ENCODE measurements around the gene COMMD7. TPM values are rescaled to one million over a fixed set of nuclear protein-coding genes. Genes with fewer than 3 reads are reported as not detected.
A peak's percentile ranks its signal among the peaks of the same experiment; 100 is the strongest.

COMMD7 gene
- total and polyA plus RNA-seq, 2 of the 4 experiments (the other 2 are of a cell fraction) = 51.8 to 67.5 TPM

- Histone ChIP-seq H2AK9ac (replicated peaks; ENCODE audit: low read depth, low read length, poor library complexity) (no peak overlapping the region), H4K20me1 (ENCODE audit: insufficient read depth, low read length) (peaks cover 3% of the 10 kb centered on the region; the same call in 1 of the 2 replicates), H3K18ac (ENCODE audit: low read depth, low read length) (no peak overlapping the region), H3K9ac (ENCODE audit: low read depth, low read length) (no peak overlapping the region), H3K56ac (ENCODE audit: extremely low read depth, insufficient read depth, low read length) (no peak overlapping the region), H2AK5ac (ENCODE audit: low read depth, low read length) (no peak overlapping the region), H4K5ac (ENCODE audit: low read depth, low read length) (no peak overlapping the region), H3K4me2 (ENCODE audit: low read depth, low read length) (no peak overlapping the region), H2BK20ac (ENCODE audit: low read depth, low read length) (no peak overlapping the region), H3K23ac (ENCODE audit: low read depth, low read length) (no peak overlapping the region), H3K9me3 (ENCODE audit: control insufficient read depth, insufficient read depth, low read length) (no peaks in the 10 kb centered on the region), H3K4ac (ENCODE audit: low read depth, low read length) (no peak overlapping the region), H2BK5ac (ENCODE audit: low read depth, low read length, poor library complexity, severe bottlenecking) (no peak overlapping the region), H3K14ac (replicated peaks; ENCODE audit: low read depth, low read length) (peak overlapping the region; percentile 17; the same call in 1 of the 2 replicates), H2BK15ac (ENCODE audit: low read depth, low read length) (no peak overlapping the region), H3K4me1 (ENCODE audit: control insufficient read depth, insufficient read depth, low read length) (peaks cover 11% of the 10 kb centered on the region), H3K9me1 (ENCODE audit: insufficient read depth, low read length) (peaks cover 3% of the 10 kb centered on the region; the same call in 1 of the 2 replicates), H2AFZ (replicated peaks; ENCODE audit: low read length, poor library complexity) (no peak overlapping the region), H4K8ac (ENCODE audit: low read depth in 2 of 2, low read length in 2 of 2) (no peak overlapping the region), H4K91ac (ENCODE audit: insufficient read depth, low read depth, low read length) (no peak overlapping the region), H2BK120ac (ENCODE audit: low read depth, low read length) (no peak overlapping the region), H3K27ac (ENCODE audit: insufficient read depth, low read length) (no peak overlapping the region), H3K79me1 (ENCODE audit: low read depth in 1 of 2, low read length in 2 of 2) (peaks cover 20 to 50% of the 10 kb centered on the region in 2 experiments), H3K4me3 (ENCODE audit: insufficient read depth, low read depth, low read length) (no peak overlapping the region), H3K27me3 (ENCODE audit: control insufficient read depth, insufficient read depth, low read length) (no peaks in the 10 kb centered on the region), H3K36me3 (ENCODE audit: control insufficient read depth, insufficient read depth, low read length) (peaks cover 6% of the 10 kb centered on the region; the same call in 1 of the 2 replicates)
- dilution Hi-C loops (cut with HindIII; ENCODE audit: low sequenced_read_pairs, unreplicated experiment) = no loop called here
- BruUV-seq (replicated peaks) = no TSS peak
- in situ Hi-C loops (cut with MboI; ENCODE audit: low sequenced_read_pairs) = no loop called here
- TF ChIP-seq CHD1 (IDR thresholded peaks at IDR 0.05; ENCODE audit: low read depth, low read length) (no peak), SMC3 (IDR thresholded peaks at IDR 0.05; ENCODE audit: low read depth, low read length) (no peak; the same call in 1 of the 2 replicates), RCOR1 (IDR thresholded peaks at IDR 0.05; ENCODE audit: insufficient replicate concordance, low read length) (peak; percentile 65), CEBPB (IDR thresholded peaks at IDR 0.05; ENCODE audit: low read depth, low read length) (no peak), RAD21 (IDR thresholded peaks at IDR 0.05; ENCODE audit: low read length) (no peak), USF2 (IDR thresholded peaks at IDR 0.05; ENCODE audit: low read depth, low read length) (no peak), POLR2A (IDR thresholded peaks at IDR 0.05; ENCODE audit: low read depth, low read length) (no peak), MAZ (IDR thresholded peaks at IDR 0.05; ENCODE audit: borderline replicate concordance, low read depth, low read length) (peak; percentile 14; the same call in 1 of the 2 replicates), NFE2L2 (IDR thresholded peaks at IDR 0.05; ENCODE audit: low read depth, low read length) (no peak), RFX5 (IDR thresholded peaks at IDR 0.05; ENCODE audit: low read depth, low read length) (no peak), MAFK (IDR thresholded peaks at IDR 0.05; ENCODE audit: low read depth, low read length) (no peak), ELK1 (IDR thresholded peaks at IDR 0.05; ENCODE audit: borderline replicate concordance, low read depth, low read length) (no peak), MXI1 (IDR thresholded peaks at IDR 0.05; ENCODE audit: borderline replicate concordance, low read depth, low read length) (0 out of 2 replicates have a peak, but pooled peaks have one; percentile 22), BHLHE40 (IDR thresholded peaks at IDR 0.05; ENCODE audit: low read depth, low read length) (no peak), CTCF (conservative IDR thresholded peaks at IDR 0.05; ENCODE audit: low read depth, low read length) (peak; percentile 9; the same call in 1 of the 2 replicates), FOS (IDR thresholded peaks at IDR 0.05; ENCODE audit: low read depth, low read length) (no peak)
- DNase-seq = peak; percentile 93
- peak; percentile 81 for ATAC-seq (ENCODE audit: low read depth)
- ChIA-PET CTCF (no interaction called here), POLR2A (ENCODE audit: unreplicated experiment) (no interaction called here)
- intact Hi-C loops (cut with micrococcal nuclease) = no loop called here
- no CpG with 5 or more reads among the region's 7 CpGs for WGBS, 2 experiments (ENCODE audit: extremely low coverage in 2 of 2, insufficient read length in 1 of 2)
These were observed 15.6 kb downstream of the COMMD7 start for GRCh38 chr20:32727683-32728082.

Data from IMR-90 (cell line).